HG03066 (cell line): ENCODE results near the gene PASD1.
"Not testable (repeated sequence)": the region's sequence is repeated elsewhere in the genome, so short reads cannot be mapped to it uniquely, and the experiment has no call there.

Experiments used
- ATAC-seq: cut with Tn5 transposase; IDR thresholded peaks from one replicate; pipeline ENCODE4 v1.9.1; 2021; ENCODE audit warnings: low read depth; ENCODE audit not compliant: unreplicated experiment

The PASD1 gene

GRCh38 chrX:151604931-151605330 lies 41.5 kb downstream of the PASD1 start:
- ATAC-seq: no peak

GRCh38 chrX:151609222-151609621 lies 45.7 kb downstream of the PASD1 start:
- ATAC-seq: no peak

GRCh38 chrX:151621422-151621821 lies 57.9 kb downstream of the PASD1 start:
- ATAC-seq: no peak

- no peak for ATAC-seq
These were observed 61.2 kb downstream of the PASD1 start for GRCh38 chrX:151624677-151625076.

GRCh38 chrX:151631822-151632221 lies 68.3 kb downstream of the PASD1 start:
- no peak for ATAC-seq

- no peak for ATAC-seq
These were observed 69.7 kb downstream of the PASD1 start for GRCh38 chrX:151633157-151633556.

- no peak for ATAC-seq
These were observed 71.5 kb downstream of the PASD1 start for GRCh38 chrX:151634937-151635336.

- ATAC-seq: no peak
These were observed 78.1 kb downstream of the PASD1 start for GRCh38 chrX:151641564-151641963.

GRCh38 chrX:151675121-151675746 lies 111.8 kb downstream of the PASD1 start:
- ATAC-seq: no peak

GRCh38 chrX:151676196-151676595 lies 112.7 kb downstream of the PASD1 start:
- no peak for ATAC-seq

- ATAC-seq: no peak
These were observed 116.4 kb downstream of the PASD1 start for GRCh38 chrX:151679798-151680402.

GRCh38 chrX:151680805-151681204 lies 117.3 kb downstream of the PASD1 start:
- ATAC-seq: peak; percentile 66

GRCh38 chrX:151687635-151688034 lies 124.2 kb downstream of the PASD1 start:
- ATAC-seq: no peak

- ATAC-seq: no peak
These were observed 125.2 kb downstream of the PASD1 start for GRCh38 chrX:151688695-151689094.

GRCh38 chrX:151692825-151693224 lies 129.3 kb downstream of the PASD1 start:
- ATAC-seq: no peak

- ATAC-seq: no peak
These were observed 130.6 kb downstream of the PASD1 start for GRCh38 chrX:151694121-151694520.

- no peak for ATAC-seq
These were observed 131.4 kb downstream of the PASD1 start, which contains the start of gene PRRG3 for GRCh38 chrX:151694661-151695582. PRRG3 (plus strand) TSS chrX:151695458; CDS start chrX:151698815, 3,357 bp downstream.

GRCh38 chrX:151695583-151696340 lies 132.3 kb downstream of the PASD1 start:
- no peak for ATAC-seq

GRCh38 chrX:151697082-151697481 lies 133.6 kb downstream of the PASD1 start:
- not testable (repeated sequence) for ATAC-seq

GRCh38 chrX:151697522-151697921 lies 134.0 kb downstream of the PASD1 start:
- no peak for ATAC-seq

- ATAC-seq: no peak
These were observed 135.0 kb downstream of the PASD1 start for GRCh38 chrX:151698485-151698884.
